ENCODE data around the gene SNTA1.

DNA sequence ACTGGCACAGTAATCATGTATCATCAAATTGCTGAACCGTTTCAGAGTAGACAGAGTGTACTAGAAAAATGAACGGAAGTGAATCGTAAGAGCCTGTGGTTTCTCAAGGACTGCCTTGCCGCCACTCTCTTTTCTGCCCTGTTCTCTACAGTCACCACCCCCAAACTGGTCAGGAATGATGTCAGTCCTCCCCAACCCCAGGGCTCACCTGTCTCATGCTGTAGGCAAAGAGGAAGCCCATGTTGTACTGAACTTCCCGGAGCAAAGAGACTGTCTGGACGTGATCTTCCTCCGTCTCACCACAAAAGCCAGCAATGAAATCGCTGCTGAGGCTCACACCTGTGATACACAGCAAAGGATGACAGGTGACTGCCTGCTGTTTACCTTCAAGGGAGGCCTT, 73.3 kb downstream of the SNTA1 start:
- no peak for TF ChIP-seq POLR2A (IDR thresholded peaks at IDR 0.05)
- TF ChIP-seq, protein P1, sequence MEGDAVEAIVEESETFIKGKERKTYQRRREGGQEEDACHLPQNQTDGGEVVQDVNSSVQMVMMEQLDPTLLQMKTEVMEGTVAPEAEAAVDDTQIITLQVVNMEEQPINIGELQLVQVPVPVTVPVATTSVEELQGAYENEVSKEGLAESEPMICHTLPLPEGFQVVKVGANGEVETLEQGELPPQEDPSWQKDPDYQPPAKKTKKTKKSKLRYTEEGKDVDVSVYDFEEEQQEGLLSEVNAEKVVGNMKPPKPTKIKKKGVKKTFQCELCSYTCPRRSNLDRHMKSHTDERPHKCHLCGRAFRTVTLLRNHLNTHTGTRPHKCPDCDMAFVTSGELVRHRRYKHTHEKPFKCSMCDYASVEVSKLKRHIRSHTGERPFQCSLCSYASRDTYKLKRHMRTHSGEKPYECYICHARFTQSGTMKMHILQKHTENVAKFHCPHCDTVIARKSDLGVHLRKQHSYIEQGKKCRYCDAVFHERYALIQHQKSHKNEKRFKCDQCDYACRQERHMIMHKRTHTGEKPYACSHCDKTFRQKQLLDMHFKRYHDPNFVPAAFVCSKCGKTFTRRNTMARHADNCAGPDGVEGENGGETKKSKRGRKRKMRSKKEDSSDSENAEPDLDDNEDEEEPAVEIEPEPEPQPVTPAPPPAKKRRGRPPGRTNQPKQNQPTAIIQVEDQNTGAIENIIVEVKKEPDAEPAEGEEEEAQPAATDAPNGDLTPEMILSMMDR (IDR thresholded peaks at IDR 0.05), result no peak
